PFSK-1 (cell line): ENCODE results near the gene THRB.

Source experiments
- FOXP2 ChIP-seq: optimal IDR thresholded peaks from 2 replicates; pipeline ENCODE3; 2011; ENCODE audit warnings: borderline replicate concordance, control low read depth, inconsistent platforms; ENCODE audit not compliant: insufficient read depth; ENCODE audit errors: extremely low read length, extremely low read depth
- POLR2AphosphoS5 ChIP-seq: IDR thresholded peaks from 2 replicates; pipeline ENCODE4 v1.6.1; 2012; ENCODE audit warnings: low read depth, mild to moderate bottlenecking, control low read depth, low read length, moderate library complexity
- REST ChIP-seq, 2 experiments: IDR thresholded peaks; 2 replicates each; pipeline versions ENCODE4 v1.6.1 to v1.8.0; 2011 to 2012; ENCODE audit warnings: low read depth in 2 of 2, low read length in 2 of 2, control low read depth in 1 of 2, inconsistent platforms in 1 of 2, mild to moderate bottlenecking in 1 of 2, moderate library complexity in 1 of 2; ENCODE audit not compliant: insufficient read depth in 1 of 2
- SIN3A ChIP-seq: IDR thresholded peaks from 2 replicates; pipeline ENCODE4 v1.6.1; 2012; ENCODE audit warnings: mild to moderate bottlenecking, low read length, moderate library complexity, borderline replicate concordance; ENCODE audit not compliant: insufficient read depth
- TAF1 ChIP-seq: IDR thresholded peaks from 2 replicates; pipeline ENCODE4 v1.6.1; 2012; ENCODE audit warnings: low read length, control low read depth, borderline replicate concordance; ENCODE audit not compliant: insufficient read depth

The THRB gene

GRCh38 chr3:24361623-24362022 is 133.0 kb downstream of the THRB start:
- TF ChIP-seq POLR2AphosphoS5 (no peak), FOXP2 (no peak), SIN3A (no peak), TAF1 (no peak), REST (IDR thresholded peaks at IDR 0.05; ENCODE audit: insufficient read depth in 1 of 2, low read depth in 2 of 2, low read length in 2 of 2) (no peak)

- TF ChIP-seq REST (IDR thresholded peaks at IDR 0.05; ENCODE audit: insufficient read depth in 1 of 2, low read depth in 2 of 2, low read length in 2 of 2) (no peak), POLR2AphosphoS5 (no peak)
Observed at GRCh38 chr3:24360957-24361356, 133.7 kb downstream of the THRB start.

- TF ChIP-seq POLR2AphosphoS5, result no peak
- no peak for TF ChIP-seq SIN3A
- no peak for TF ChIP-seq TAF1
- TF ChIP-seq FOXP2, result no peak
- TF ChIP-seq REST (IDR thresholded peaks at IDR 0.05; ENCODE audit: insufficient read depth in 1 of 2, low read depth in 2 of 2, low read length in 2 of 2), result no peak
Observed at GRCh38 chr3:24359645-24360462, 134.8 kb downstream of the THRB start.

GRCh38 chr3:24359102-24359501 is 135.5 kb downstream of the THRB start:
- TF ChIP-seq SIN3A, result no peak
- TF ChIP-seq REST (IDR thresholded peaks at IDR 0.05; ENCODE audit: insufficient read depth in 1 of 2, low read depth in 2 of 2, low read length in 2 of 2), result no peak
- TF ChIP-seq FOXP2, result no peak
- TF ChIP-seq POLR2AphosphoS5, result no peak
- TF ChIP-seq TAF1, result no peak

GRCh38 chr3:24357635-24358034 is 137.0 kb downstream of the THRB start:
- no peak for TF ChIP-seq TAF1
- no peak for TF ChIP-seq POLR2AphosphoS5
- TF ChIP-seq FOXP2, result no peak
- TF ChIP-seq SIN3A, result no peak
- TF ChIP-seq REST (IDR thresholded peaks at IDR 0.05; ENCODE audit: insufficient read depth in 1 of 2, low read depth in 2 of 2, low read length in 2 of 2), result no peak
